Stimulated activated CD4-positive, alpha-beta T cell treated with anti-CD3 and anti-CD28 coated beads, Interleukin-4, amount 100 ng/mL, for 48 hours (primary cell): ENCODE results near the gene VPS26A.
"Not testable (repeated sequence)": the region's sequence is repeated elsewhere in the genome, so short reads cannot be mapped to it uniquely, and the experiment has no call there.

Experiments used
- DNase-seq, 2 donors: peaks; one replicate each; pipeline ENCODE4 v3.0.0-alpha.2; 2020; ENCODE audit warnings: low read depth in 2 of 2

VPS26A gene

DNA sequence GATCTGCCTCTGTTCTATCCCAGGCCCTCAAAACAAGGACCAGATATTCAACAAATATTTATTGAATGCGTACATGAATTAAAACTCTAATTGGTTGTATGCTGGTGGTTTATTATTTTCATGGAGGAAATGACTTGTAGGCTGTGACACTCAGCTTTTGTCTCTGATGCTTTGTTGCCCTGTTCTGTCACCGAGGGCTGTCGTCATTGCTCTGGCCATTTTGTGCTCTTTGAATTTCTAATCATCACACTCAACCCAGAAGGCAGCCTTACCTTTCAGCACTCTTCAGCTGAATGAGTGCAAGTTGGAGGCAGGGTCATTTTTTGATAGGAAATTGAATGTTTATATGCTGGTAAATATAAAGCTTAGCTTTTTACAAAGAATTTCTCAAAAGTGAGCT, 21.5 kb upstream of the VPS26A start:
- DNase-seq, result no peak

DNA sequence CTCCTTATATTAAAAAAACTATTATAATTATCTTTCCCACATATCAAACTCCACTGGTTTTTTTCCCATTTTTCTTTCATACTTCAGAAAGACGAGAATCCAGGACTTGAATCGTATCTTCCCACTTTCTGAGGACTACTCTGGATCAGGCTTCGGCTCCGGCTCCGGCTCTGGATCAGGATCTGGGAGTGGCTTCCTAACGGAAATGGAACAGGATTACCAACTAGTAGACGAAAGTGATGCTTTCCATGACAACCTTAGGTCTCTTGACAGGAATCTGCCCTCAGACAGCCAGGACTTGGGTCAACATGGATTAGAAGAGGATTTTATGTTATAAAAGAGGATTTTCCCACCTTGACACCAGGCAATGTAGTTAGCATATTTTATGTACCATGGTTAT, 20.2 kb upstream of the VPS26A start:
- DNase-seq, result no peak

DNA sequence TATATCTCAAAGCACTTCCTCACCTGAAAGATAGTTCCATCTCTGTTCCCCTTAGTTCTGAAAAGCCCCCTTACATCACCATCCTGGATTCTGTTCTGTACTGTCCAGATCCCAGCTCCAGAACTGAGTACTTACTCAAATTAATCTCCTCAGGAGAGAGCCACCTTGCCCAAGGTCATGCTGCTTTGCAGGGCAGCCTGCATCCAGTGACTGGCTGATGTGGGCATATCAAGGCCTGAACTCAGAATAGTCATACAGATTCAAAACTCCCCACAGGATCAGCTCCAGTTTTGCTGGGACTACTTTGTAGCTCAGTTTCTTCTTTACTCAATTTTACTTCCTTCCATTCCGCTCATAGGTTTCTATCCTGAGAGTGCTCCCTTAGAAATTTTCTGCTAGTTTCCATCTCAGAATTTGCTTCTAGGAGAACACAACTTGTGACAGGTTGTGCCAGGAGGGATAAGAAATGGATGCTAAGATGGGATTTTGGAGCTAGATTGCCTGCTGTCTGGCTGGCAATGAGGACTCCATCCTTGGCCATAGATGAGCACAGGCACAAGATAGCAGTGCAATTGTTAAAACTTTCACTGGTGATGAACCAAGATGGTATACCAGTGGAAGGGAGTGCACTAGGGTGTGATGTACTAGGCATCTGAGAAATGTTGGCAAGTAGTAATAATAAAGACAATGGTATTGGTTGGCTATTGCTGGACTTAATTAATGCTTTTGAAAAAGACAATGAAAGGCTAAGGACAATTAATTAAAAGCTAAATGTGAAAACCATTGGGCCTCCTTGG, 18.8 kb upstream of the VPS26A start:
- DNase-seq, result no peak

GRCh38 chr10:69107176-69107490, 16.8 kb upstream of the VPS26A start:
- DNase-seq, result no peak

DNA sequence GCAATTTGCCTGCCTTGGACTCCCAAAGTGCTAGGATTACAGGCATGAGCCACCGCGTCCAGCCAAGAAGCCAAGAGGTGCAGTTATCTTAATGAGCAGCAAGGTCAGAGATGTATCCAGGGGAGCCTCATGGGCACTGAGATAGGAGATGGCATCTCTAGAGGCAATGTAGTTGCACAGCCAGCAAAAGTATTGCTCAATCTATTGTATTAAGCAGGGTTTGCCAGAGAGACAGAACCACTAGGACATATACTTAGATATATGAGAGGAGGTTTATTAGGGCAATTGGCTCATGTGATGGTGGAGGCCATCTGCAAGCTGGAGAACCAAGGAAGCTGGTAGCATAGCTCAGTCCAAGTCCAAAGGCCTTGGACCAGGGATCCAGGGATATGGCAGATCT, 16.3 kb upstream of the VPS26A start:
- DNase-seq, result no peak

GRCh38 chr10:69119896-69120295, 4.1 kb upstream of the VPS26A start:
- no peak for DNase-seq

GRCh38 chr10:69123306-69123746, 652 bp upstream of the VPS26A start:
- no peak for DNase-seq

DNA sequence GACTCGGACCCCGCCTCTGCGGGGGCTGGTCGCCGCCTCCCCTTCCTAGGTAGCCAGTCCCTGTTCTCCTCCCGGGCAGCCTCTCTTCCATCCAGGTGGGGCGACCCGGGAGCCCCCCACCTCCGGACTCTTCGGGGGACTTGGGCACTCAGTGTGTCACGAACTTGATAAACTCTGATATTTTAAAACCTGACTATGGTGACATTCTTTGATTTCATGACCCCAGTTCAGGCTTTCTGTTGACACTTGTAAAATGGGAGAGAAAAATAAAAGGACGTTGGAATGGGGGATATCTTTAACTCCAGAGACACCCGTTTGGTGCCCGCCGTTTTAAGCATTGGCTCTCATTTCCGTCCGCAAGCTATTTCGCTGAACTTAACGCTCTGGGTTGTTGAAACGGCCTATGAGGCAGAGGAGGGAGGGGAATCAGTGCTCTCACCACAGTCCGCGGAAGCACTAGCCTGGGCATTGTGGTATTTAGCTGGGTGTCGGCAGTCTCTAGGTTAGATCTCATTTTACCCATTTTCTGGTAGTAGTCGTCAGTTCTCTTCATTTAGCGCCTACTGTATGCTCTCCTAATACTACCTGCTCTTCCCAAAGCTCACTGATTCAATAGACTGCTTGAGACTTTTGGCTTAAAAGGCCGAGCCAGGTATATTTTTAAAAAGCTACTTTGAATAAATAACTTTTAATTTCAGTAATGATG, 738 bp downstream of the VPS26A start:
- DNase-seq, result peak; percentile 18 to 35

DNA sequence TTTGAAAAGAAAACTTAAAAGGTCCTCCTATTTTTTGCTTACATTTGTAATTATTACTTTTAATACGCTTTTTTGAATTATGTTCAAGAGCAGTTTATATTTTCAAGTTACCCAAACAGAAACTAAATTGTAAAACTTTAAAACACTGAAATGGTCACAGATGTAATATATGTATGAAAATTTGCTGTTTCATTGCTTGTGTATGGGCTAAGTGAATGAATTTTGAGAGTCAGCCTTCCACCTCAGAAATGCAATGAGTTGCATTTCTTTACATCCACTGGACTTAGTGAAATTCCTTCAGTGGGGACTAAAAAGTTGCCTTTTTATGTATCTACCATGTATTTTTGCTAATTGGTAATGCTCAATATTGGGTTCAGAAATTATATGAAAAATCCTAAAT, 1.6 kb downstream of the VPS26A start:
- DNase-seq, result no peak

GRCh38 chr10:69130251-69130650, 6.3 kb downstream of the VPS26A start:
- no peak for DNase-seq

DNA sequence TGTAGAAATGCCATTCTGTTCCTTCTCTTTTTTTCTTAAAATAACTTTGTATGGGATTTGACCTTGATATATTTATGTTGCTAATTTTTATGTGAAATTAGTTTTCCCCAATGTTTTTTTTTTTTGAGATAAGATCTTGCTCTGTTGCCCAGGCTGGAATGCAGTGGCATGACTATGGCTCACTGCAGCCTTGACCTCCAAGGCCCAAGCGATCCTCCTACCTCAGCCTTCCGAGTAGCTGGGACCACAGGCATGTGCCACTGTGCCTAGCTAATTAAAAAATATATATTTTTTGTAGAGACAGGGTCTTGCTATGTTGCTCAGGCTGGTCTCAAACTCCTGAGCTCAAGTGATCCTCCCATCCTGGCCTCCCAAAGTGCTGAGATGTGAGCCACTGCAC, 16.0 kb downstream of the VPS26A start:
- no peak for DNase-seq

DNA sequence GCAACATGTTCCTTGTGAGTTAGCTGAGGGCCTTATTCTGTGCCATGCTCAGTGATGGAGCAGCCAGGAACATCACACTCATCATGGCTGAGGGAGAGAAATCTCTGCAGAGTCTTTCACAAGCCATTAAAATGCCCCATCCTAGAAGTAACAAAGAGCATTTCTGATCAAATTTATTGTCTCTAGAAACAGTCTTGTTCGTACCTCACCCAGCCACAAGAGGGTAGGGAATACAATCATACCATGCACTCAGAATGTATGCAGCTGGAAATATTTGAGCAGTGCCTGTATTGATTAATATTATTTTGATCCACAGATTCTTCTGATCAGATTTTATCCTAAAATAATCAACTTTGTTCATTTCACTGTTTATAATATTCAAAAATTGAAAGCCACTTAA, 17.3 kb downstream of the VPS26A start:
- no peak for DNase-seq

DNA sequence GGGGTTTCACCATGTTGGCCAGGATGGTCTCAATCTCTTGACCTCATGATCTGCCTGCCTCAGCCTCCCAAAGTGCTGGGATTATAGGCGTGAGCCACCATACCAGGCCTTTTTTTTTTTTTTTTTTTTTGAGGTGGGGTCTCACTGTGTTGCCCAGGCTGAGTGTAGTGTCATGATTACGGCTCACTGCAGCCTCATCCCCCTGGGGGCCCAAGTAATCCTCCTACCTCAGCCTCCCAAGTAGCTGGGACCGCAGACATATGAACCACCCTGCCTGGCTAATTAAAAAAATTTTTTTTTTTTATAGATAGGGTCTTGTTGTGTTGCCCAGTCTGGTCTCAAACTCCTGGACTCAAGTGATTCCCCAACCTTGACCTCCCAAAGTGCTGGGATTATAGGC, 18.1 kb downstream of the VPS26A start:
- DNase-seq, result not testable (repeated sequence)

DNA sequence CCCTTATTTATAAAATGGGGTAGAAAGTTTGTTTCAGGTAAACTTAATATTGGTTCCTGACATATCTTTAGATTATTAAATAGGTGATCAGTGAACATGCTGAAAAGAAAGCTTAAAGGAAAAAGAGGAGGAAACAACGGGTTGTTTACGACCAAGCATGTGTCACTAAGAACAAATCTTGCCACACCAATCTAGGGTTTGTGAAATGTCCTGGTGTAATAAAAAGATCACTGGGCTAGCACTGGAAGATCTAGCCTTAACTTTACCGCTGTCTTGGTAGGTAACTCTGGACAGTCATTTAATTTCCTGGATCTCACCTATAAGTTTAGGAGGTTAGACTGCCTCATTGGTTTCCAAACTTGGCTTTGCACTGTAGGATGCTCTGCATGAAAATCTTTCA, 19.0 kb downstream of the VPS26A start:
- no peak for DNase-seq

DNA sequence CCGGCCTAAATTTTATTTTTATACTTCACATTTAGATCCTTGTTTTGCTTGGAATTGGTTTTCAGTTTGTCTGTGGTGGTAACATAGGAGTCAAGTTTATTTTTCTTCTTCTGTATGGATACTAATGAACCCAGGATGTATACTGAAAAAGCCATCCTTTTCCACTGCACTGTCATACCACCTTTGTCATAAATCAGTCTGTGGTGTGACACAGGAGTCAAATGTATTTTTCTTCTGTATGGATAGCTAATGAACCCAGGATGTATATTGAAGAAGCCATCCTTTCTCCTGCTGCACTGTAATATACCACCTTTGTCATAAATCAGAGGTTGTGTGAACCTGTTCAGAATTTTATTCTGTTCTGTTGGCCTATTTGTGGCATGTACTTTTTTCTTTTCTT, 21.4 kb downstream of the VPS26A start:
- DNase-seq, result no peak

DNA sequence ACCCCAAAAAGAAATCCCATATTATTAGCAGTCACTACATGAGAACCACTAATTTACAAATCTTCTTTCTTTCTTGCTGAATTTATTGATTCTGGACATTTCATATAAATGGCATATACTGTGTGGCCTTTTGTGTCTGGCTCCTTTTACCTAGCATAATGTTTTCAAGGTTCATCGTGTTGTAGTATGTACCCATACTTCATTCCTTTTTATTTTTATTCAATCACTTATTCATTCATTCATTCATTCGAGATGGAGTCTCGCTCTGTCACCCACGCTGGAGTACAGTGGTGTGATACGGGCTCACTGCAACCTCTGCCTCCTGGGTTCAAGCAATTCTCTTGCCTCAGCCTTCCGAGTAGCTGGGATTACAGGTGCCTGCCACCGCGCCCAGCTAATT, 21.9 kb downstream of the VPS26A start:
- DNase-seq, result no peak

DNA sequence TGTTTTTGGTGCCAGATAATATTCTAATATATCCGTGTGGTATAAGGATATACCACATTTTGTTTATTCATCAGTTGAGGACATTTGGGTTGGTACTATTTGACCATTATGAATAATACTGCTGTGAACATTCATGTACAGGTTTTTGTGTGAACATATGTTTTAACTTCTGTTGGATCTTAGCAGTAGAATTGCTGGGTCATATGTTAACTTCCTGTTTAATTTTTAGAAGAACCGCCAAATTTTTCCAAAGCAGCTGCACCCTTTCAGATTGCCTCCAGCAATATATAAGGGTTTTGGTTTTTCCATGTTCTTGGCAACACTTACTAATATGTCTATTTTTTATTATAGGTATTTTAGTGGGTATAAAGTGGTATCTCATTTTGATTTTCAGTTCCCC, 22.8 kb downstream of the VPS26A start:
- DNase-seq, result no peak

DNA sequence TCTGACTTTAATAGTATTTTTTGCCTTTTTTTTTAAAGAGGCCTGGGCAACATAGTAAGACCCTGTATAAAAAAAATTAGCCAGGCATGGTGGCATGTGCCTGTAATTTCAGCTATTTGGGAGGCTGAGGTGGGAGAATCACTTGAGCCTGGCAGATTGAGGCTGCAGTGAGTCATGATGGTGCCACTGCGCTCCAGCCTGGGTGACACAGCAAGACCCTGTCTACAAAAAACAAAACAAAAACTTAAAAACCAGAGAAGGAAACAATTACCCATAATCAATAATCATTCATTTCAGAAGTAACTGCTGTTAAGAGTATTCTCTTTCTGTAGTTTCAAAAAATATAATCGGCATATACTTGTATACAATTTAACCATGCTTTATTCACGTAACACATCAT, 28.0 kb downstream of the VPS26A start:
- no peak for DNase-seq

- no peak for DNase-seq
Measured at GRCh38 chr10:69153227-69153626, 29.2 kb downstream of the VPS26A start.

GRCh38 chr10:69160809-69161241, 36.8 kb downstream of the VPS26A start:
- no peak for DNase-seq

- DNase-seq, result no peak
Measured at GRCh38 chr10:69168493-69168892, 44.5 kb downstream of the VPS26A start.

- DNase-seq, result no peak
Measured at GRCh38 chr10:69172241-69172982, 48.4 kb downstream of the VPS26A start.

- DNase-seq, result not testable (repeated sequence)
Measured at GRCh38 chr10:69175326-69175725, 51.3 kb downstream of the VPS26A start.
